Measurements from ENCODE around the gene CDH24. TPM values are rescaled to one million over a fixed set of nuclear protein-coding genes. Genes with fewer than 3 reads are reported as not detected.

CDH24 gene
- total and polyA plus RNA-seq, 10 of the 15 experiments (the other 5 are each of a cell fraction or from before 2014, with no cell fraction given), result 0.10 to 1.5 (median 0.45) TPM; not detected in 2

DNA sequence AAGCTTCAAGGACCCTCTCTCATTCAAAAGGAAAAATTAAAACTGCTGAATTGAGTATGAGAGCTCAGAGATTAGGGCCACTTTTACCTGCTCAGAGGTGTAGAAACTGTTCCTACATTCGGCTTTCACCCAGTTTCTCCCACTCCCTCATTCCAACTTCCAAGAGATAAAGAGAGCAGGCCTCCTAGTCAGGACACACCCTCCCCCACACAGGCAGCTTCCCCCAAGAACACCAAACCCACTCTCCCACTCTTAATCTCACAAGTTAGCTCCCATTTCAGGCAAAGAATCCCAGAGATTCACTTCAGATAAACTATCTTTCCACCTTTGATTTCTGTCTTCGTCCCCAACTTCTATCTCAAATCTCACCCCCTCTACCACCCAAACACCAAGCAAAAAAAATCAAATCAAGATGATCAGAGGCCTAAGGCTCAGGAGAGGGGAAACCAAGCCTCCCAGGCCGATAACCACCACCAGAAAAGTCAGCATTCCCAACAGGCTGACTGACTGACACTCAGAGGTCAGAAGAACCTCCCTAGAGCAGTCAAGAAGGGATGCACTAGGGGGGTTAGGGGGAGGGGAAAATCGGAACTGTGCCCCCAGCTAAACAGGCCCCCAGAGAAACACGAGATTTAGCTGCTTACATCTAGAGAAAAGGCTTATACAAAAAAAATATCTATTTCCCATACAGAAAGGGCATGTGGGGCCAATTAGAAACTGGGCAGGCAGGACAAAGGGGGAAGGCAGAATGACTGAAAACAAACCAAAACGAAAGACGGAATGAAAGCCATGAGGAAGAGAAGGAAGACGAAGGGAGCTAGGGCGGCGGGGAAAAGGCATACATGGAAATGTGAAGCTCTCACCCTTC is 13.2 kb upstream of the CDH24 start:
- in situ Hi-C loops (cut with MboI), result no loop called here
- Histone ChIP-seq H3K4me3 (peak overlapping the region; percentile 80), H3K9me3 (replicated peaks; ENCODE audit: control insufficient read depth, insufficient read depth, low read length) (no peaks in the 10 kb centered on the region), H3K27ac (ENCODE audit: control insufficient read depth, insufficient read depth) (peak overlapping the region; percentile 86), H3K79me2 (ENCODE audit: control insufficient read depth, insufficient read depth, low read length) (peaks cover 36% of the 10 kb centered on the region), H3K27me3 (replicated peaks in 1 of 2; ENCODE audit: control insufficient read depth in 2 of 2, insufficient read depth in 2 of 2, low read length in 1 of 2) (no peaks in the 10 kb centered on the region), H3K9ac (ENCODE audit: control insufficient read depth, insufficient read depth, low read length) (peak overlapping the region; percentile 90), H3K4me1 (ENCODE audit: control insufficient read depth, insufficient read depth, low read length) (peaks cover 11% of the 10 kb centered on the region; the same call in 1 of the 2 replicates), H3K4me2 (ENCODE audit: control insufficient read depth, insufficient read depth) (peak overlapping the region; percentile 92), H4K20me1 (ENCODE audit: control insufficient read depth, insufficient read depth) (peaks cover 9% of the 10 kb centered on the region; the same call in 1 of the 2 replicates), H2AFZ (ENCODE audit: control insufficient read depth, low read depth, low read length) (no peak overlapping the region), H3K36me3 (ENCODE audit: control insufficient read depth in 2 of 2, insufficient read depth in 2 of 2, low read length in 1 of 2) (peaks cover 14 to 34% of the 10 kb centered on the region in 2 experiments)
- intact Hi-C loops (cut with micrococcal nuclease; ENCODE audit: unreplicated experiment), result no loop called here
- ChIA-PET SMC1A (ENCODE audit: uncharacterized antibody, unreplicated experiment) (interaction anchor here (0.9 to 3.2 kb wide), 9 partner anchors 10 to 250 kb away, joined by 3 to 13 read pairs (median 5); partner anchors contain the start of genes ACIN1, C14orf119 and PABPN1), POLR2A (interaction anchor here (1.3 to 3.7 kb wide), 4 partner anchors 12 to 251 kb away, joined by 3 to 19 read pairs (median 4); partner anchors contain the start of genes ACIN1 and C14orf119), CTCF (interaction anchor here (0.6 to 3.7 kb wide), 25 partner anchors 8 to 259 kb away, joined by 3 to 36 read pairs (median 5); partner anchors contain the start of genes ACIN1, C14orf119, CDH24 and HAUS4), RAD21 (ENCODE audit: unreplicated experiment) (interaction anchor here (0.7 to 2.3 kb wide), 9 partner anchors 12 to 515 kb away, joined by 3 to 23 read pairs (median 4); partner anchors contain the start of genes ACIN1, C14orf119 and CDH24)
- FAIRE-seq (peak; percentile 90), DNase-seq (ENCODE audit: low read depth, low spot score) (no peak), ATAC-seq (no peak)
- WGBS (ENCODE audit: insufficient coverage, insufficient replicate concordance, low lambda C conversion rate, missing lambda C conversion rate), result 11% methylated on average over 10 of the region's 10 CpGs
- BruUV-seq (replicated peaks), result TSS peak; percentile 67
- TF ChIP-seq TCF7 (IDR thresholded peaks at IDR 0.05; ENCODE audit: borderline replicate concordance), result no peak
- TF ChIP-seq, protein P1, sequence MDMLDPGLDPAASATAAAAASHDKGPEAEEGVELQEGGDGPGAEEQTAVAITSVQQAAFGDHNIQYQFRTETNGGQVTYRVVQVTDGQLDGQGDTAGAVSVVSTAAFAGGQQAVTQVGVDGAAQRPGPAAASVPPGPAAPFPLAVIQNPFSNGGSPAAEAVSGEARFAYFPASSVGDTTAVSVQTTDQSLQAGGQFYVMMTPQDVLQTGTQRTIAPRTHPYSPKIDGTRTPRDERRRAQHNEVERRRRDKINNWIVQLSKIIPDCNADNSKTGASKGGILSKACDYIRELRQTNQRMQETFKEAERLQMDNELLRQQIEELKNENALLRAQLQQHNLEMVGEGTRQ (IDR thresholded peaks at IDR 0.05; ENCODE audit: borderline replicate concordance, low read depth, low read length), result no peak
- TF ChIP-seq JUNB (IDR thresholded peaks at IDR 0.05), result no peak
- no peak for TF ChIP-seq ZBED1 (IDR thresholded peaks at IDR 0.05; ENCODE audit: borderline replicate concordance)
- TF ChIP-seq IKZF1 (conservative IDR thresholded peaks at IDR 0.05), result no peak
- TF ChIP-seq NR2C2 (IDR thresholded peaks at IDR 0.05; ENCODE audit: borderline replicate concordance, control insufficient read depth, insufficient read length, low read depth), result no peak
- no peak for TF ChIP-seq SIX5 (IDR thresholded peaks at IDR 0.05; ENCODE audit: low read depth, low read length, severe bottlenecking)
- no peak for TF ChIP-seq EED (IDR thresholded peaks at IDR 0.05; ENCODE audit: low read depth)
- TF ChIP-seq, protein P2, sequence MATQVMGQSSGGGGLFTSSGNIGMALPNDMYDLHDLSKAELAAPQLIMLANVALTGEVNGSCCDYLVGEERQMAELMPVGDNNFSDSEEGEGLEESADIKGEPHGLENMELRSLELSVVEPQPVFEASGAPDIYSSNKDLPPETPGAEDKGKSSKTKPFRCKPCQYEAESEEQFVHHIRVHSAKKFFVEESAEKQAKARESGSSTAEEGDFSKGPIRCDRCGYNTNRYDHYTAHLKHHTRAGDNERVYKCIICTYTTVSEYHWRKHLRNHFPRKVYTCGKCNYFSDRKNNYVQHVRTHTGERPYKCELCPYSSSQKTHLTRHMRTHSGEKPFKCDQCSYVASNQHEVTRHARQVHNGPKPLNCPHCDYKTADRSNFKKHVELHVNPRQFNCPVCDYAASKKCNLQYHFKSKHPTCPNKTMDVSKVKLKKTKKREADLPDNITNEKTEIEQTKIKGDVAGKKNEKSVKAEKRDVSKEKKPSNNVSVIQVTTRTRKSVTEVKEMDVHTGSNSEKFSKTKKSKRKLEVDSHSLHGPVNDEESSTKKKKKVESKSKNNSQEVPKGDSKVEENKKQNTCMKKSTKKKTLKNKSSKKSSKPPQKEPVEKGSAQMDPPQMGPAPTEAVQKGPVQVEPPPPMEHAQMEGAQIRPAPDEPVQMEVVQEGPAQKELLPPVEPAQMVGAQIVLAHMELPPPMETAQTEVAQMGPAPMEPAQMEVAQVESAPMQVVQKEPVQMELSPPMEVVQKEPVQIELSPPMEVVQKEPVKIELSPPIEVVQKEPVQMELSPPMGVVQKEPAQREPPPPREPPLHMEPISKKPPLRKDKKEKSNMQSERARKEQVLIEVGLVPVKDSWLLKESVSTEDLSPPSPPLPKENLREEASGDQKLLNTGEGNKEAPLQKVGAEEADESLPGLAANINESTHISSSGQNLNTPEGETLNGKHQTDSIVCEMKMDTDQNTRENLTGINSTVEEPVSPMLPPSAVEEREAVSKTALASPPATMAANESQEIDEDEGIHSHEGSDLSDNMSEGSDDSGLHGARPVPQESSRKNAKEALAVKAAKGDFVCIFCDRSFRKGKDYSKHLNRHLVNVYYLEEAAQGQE (IDR thresholded peaks at IDR 0.05; ENCODE audit: low read depth, low read length), result no peak
- TF ChIP-seq, protein P3, sequence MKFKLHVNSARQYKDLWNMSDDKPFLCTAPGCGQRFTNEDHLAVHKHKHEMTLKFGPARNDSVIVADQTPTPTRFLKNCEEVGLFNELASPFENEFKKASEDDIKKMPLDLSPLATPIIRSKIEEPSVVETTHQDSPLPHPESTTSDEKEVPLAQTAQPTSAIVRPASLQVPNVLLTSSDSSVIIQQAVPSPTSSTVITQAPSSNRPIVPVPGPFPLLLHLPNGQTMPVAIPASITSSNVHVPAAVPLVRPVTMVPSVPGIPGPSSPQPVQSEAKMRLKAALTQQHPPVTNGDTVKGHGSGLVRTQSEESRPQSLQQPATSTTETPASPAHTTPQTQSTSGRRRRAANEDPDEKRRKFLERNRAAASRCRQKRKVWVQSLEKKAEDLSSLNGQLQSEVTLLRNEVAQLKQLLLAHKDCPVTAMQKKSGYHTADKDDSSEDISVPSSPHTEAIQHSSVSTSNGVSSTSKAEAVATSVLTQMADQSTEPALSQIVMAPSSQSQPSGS (IDR thresholded peaks at IDR 0.05; ENCODE audit: low read length), result no peak
- no peak for TF ChIP-seq KAT2A (conservative IDR thresholded peaks at IDR 0.05; ENCODE audit: control insufficient read depth, low read depth, low read length)
- TF ChIP-seq CREB1 (IDR thresholded peaks at IDR 0.05; ENCODE audit: low read depth), result no peak
- TF ChIP-seq CEBPB (IDR thresholded peaks at IDR 0.05; ENCODE audit: borderline replicate concordance in 1 of 2, low read depth in 2 of 2, low read length in 2 of 2), result no peak
- TF ChIP-seq HDAC6 (IDR thresholded peaks at IDR 0.05; ENCODE audit: unreplicated experiment), result no peak
- TF ChIP-seq BRCA1 (IDR thresholded peaks at IDR 0.05; ENCODE audit: low read depth, low read length), result no peak
